Parathyroid adenoma (tissue), 2 donors: ENCODE data around the gene HLA-DPA1.
A peak's percentile ranks its signal among the peaks of the same experiment; 100 is the strongest.

Source experiments
- H2AFZ ChIP-seq: fragments of 300-600 bp; sonication (generic); one replicate; pipeline ENCODE4 v1.7.0; 2017; ENCODE audit warnings: antibody characterized with exemption, mild to moderate bottlenecking
- H3K27ac ChIP-seq: fragments of 300-600 bp; sonication (generic); one replicate; pipeline ENCODE4 v1.7.0; 2017
- H3K27me3 ChIP-seq: fragments of 300-600 bp; sonication (generic); one replicate; pipeline ENCODE4 v1.7.0; 2017; ENCODE audit warnings: low read length; ENCODE audit not compliant: control insufficient read depth, insufficient read depth
- H3K36me3 ChIP-seq: fragments of 300-600 bp; sonication (generic); one replicate; pipeline ENCODE4 v1.7.0; 2017; ENCODE audit warnings: low read length; ENCODE audit not compliant: control insufficient read depth, insufficient read depth
- H3K4me1 ChIP-seq: fragments of 300-600 bp; sonication (generic); one replicate; pipeline ENCODE4 v1.7.0; 2017; ENCODE audit warnings: control low read depth
- H3K4me2 ChIP-seq: fragments of 300-600 bp; sonication (generic); one replicate; pipeline ENCODE4 v1.7.0; 2017; ENCODE audit warnings: low read length
- H3K4me3 ChIP-seq: fragments of 300-600 bp; sonication (generic); one replicate; pipeline ENCODE4 v1.7.0; 2017; ENCODE audit warnings: low read depth, low read length
- H3K79me2 ChIP-seq: fragments of 300-600 bp; sonication (generic); one replicate; pipeline ENCODE4 v1.7.0; 2017; ENCODE audit warnings: control low read depth
- H3K9ac ChIP-seq: fragments of 300-600 bp; sonication (generic); one replicate; pipeline ENCODE4 v1.7.0; 2017; ENCODE audit warnings: mild to moderate bottlenecking
- H3K9me3 ChIP-seq: fragments of 300-600 bp; sonication (generic); one replicate; pipeline ENCODE4 v1.7.0; 2017; ENCODE audit warnings: low read length; ENCODE audit not compliant: control insufficient read depth
- CTCF ChIP-seq: fragments of 300-600 bp; sonication (generic); IDR thresholded peaks from one replicate; pipeline ENCODE4 v1.7.0; 2017; ENCODE audit warnings: antibody characterized with exemption, mild to moderate bottlenecking
- donor health status: primary hyperparathyroidism.

HLA-DPA1 gene

DNA sequence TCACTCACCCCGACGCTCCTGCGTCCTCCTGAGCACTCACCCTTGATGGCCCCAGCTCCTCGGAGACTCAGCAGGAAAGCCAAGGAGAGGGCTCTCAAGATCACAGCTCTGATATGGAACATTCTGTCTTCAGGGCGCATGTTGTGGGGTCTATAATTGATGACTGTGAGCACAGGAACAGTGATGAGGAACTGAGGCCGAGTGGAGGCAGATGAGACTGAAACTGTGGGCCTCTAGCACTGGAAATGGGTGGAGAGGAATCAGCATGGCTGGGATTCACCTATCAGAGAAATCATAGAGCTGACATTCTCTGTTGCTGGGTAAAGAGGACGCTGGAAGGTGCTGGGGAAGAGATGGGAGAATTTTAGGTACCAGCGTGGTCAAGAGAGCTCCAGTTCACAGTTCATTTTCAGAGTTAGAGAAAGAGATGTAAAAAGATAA lies at the start of gene HLA-DPA1:
HLA-DPA1 (minus strand) TSS at position 219 of the 441 bp plus-strand sequence.
- Histone ChIP-seq H3K27me3 (no peaks in the 10 kb centered on the region), H3K36me3 (no peaks in the 10 kb centered on the region), H2AFZ (peak within 1 kb of the TSS; percentile 83), H3K79me2 (no peaks in the 10 kb centered on the region), H3K4me2 (peak within 1 kb of the TSS; percentile 28), H3K9me3 (no peaks in the 10 kb centered on the region), H3K4me1 (peaks cover 5% of the 10 kb centered on the region), H3K9ac (no peak within 1 kb of the TSS), H3K27ac (peak within 1 kb of the TSS; percentile 66), H3K4me3 (peak within 1 kb of the TSS; percentile 19)
- no peak for TF ChIP-seq CTCF

DNA sequence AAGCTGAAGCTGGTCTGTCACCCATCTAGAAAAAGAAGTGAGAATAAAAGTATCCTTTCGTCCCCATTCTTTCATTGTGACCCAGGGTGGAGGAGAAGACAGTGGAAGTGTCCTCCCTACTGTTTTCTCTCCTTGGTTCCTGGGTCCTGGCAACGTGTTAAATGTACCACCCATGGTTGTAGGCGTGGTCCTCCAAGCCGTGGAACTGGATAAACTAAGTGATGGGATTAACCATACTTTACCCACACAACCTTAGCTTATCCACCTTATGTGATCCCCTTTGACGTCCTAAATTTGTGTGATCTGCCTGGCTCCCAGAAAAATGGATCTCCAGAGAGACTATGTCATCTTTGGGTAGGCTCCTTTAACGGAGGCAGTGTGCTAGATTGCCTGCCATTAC lies 49.7 kb upstream of the HLA-DPA1 start:
- no peak for TF ChIP-seq CTCF
- no peaks in the 10 kb centered on the region for H3K36me3 ChIP-seq
- H3K9me3 ChIP-seq = no peaks in the 10 kb centered on the region

GRCh38 chr6:33120001-33120400 lies 46.6 kb upstream of the HLA-DPA1 start:
- Histone ChIP-seq H3K9me3 (no peaks in the 10 kb centered on the region), H3K4me2 (no peak overlapping the region), H3K27me3 (no peaks in the 10 kb centered on the region), H3K27ac (no peak overlapping the region), H2AFZ (no peak overlapping the region), H3K36me3 (no peaks in the 10 kb centered on the region), H3K79me2 (no peaks in the 10 kb centered on the region), H3K4me1 (peaks cover 4% of the 10 kb centered on the region), H3K4me3 (no peak overlapping the region), H3K9ac (no peak overlapping the region)
- TF ChIP-seq CTCF = no peak

More for the DNA sequence above, 49.7 kb upstream of the HLA-DPA1 start:
- Histone ChIP-seq H3K27me3 (no peaks in the 10 kb centered on the region), H3K4me2 (no peak overlapping the region), H2AFZ (no peak overlapping the region), H3K4me3 (no peak overlapping the region), H3K4me1 (peaks cover 4% of the 10 kb centered on the region), H3K9ac (no peak overlapping the region), H3K79me2 (no peaks in the 10 kb centered on the region), H3K27ac (no peak overlapping the region)

DNA sequence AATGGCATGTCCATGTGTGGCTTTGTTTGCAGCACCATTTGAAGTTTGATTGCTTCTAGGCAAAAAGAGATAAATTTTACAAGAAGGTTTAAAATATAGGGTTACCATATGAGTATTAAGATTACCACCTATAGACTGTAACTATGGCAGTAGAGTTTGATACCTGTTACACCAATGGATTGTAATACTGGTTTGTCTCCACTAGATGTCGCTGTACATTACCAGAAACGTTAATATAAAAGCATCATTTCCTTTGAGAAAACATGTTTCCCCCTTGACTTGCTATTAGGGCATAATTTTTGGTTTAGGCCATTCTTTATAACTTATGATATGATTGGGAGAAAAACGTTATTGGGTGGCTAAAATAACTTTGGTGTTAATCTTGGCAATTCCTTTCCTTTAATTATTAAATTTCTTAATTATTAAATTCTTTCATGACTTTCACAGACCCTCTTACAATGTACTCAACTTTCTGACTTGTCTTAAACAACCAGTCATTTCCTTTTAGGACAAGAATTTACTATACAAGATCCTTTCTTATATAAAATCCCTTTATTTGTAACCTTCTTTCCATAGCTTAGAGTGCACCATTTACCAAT lies 45.2 kb upstream of the HLA-DPA1 start:
- Histone ChIP-seq H3K4me3 (no peak overlapping the region), H3K27ac (no peak overlapping the region), H3K9me3 (no peaks in the 10 kb centered on the region), H3K36me3 (no peaks in the 10 kb centered on the region), H3K79me2 (no peaks in the 10 kb centered on the region), H2AFZ (no peak overlapping the region), H3K4me2 (no peak overlapping the region), H3K27me3 (no peaks in the 10 kb centered on the region), H3K4me1 (peaks cover 3% of the 10 kb centered on the region), H3K9ac (no peak overlapping the region)
- TF ChIP-seq CTCF = peak; percentile 87

- Histone ChIP-seq H3K27ac (no peak overlapping the region), H3K4me2 (no peak overlapping the region), H2AFZ (no peak overlapping the region), H3K9ac (no peak overlapping the region), H3K9me3 (no peaks in the 10 kb centered on the region), H3K4me3 (no peak overlapping the region), H3K4me1 (peaks cover 3% of the 10 kb centered on the region), H3K27me3 (no peaks in the 10 kb centered on the region), H3K79me2 (no peaks in the 10 kb centered on the region), H3K36me3 (no peaks in the 10 kb centered on the region)
- no peak for TF ChIP-seq CTCF
These were observed 44.4 kb upstream of the HLA-DPA1 start for GRCh38 chr6:33117811-33118277.
